Keratinocyte (primary cell): ENCODE results near the gene LAMB1. TPM values are rescaled to one million over a fixed set of nuclear protein-coding genes. Genes with fewer than 3 reads are reported as not detected.

Experiments
- DNase-seq: peaks from one replicate; pipeline ENCODE4 v3.0.0-alpha.2; 2011; ENCODE audit warnings: low read depth, missing footprints, low spot score
- FAIRE-seq: peaks from 2 replicates; lab custom pipeline; 2011; peaks lifted over from hg19 to GRCh38; lab: Jason Lieb, UNC
- H2AFZ ChIP-seq: 2 replicates; pipeline ENCODE4 v1.6.0; 2012; ENCODE audit warnings: low read length, control low read depth, inconsistent platforms; ENCODE audit not compliant: control insufficient read depth
- H3K27ac ChIP-seq: 2 replicates; pipeline ENCODE4 v1.5.1; 2011; ENCODE audit warnings: low read length; ENCODE audit not compliant: control insufficient read depth, insufficient read depth
- H3K27me3 ChIP-seq: 3 replicates; pipeline ENCODE4 v1.6.0; 2011; ENCODE audit warnings: low read length; ENCODE audit not compliant: control insufficient read depth, insufficient read depth; ENCODE audit errors: extremely low read depth
- H3K36me3 ChIP-seq, 2 experiments: 2 replicates in 1 of 2; 3 replicates in 1 of 2; pipeline ENCODE4 v1.5.1; 2011; ENCODE audit warnings: low read length in 2 of 2, mild to moderate bottlenecking in 1 of 2; ENCODE audit not compliant: control insufficient read depth in 2 of 2, insufficient read depth in 2 of 2; ENCODE audit errors: extremely low read depth in 1 of 2
- H3K4me1 ChIP-seq: 3 replicates; pipeline ENCODE4 v1.5.1; 2011; ENCODE audit warnings: low read length; ENCODE audit not compliant: control insufficient read depth, insufficient read depth; ENCODE audit errors: extremely low read depth
- H3K4me2 ChIP-seq: 3 replicates; pipeline ENCODE4 v1.6.0; 2011; ENCODE audit warnings: low read depth, low read length; ENCODE audit not compliant: control insufficient read depth, insufficient read depth; ENCODE audit errors: extremely low read depth
- H3K4me3 ChIP-seq, 3 experiments: fragments of 200-600 bp in 1 of 3; sonication (generic) in 1 of 3; 2 replicates in 2 of 3; 3 replicates in 1 of 3; pipeline ENCODE4 v1.5.1; 2011 to 2016; ENCODE audit warnings: low read length in 3 of 3, mild to moderate bottlenecking in 3 of 3, control low read depth in 2 of 3, inconsistent platforms in 1 of 3, low read depth in 1 of 3, mixed read lengths in 1 of 3, mixed run types in 1 of 3, moderate library complexity in 1 of 3; ENCODE audit not compliant: control insufficient read depth in 2 of 3, insufficient read depth in 2 of 3; ENCODE audit errors: extremely low read depth in 1 of 3
- H3K79me2 ChIP-seq: 2 replicates; pipeline ENCODE4 v1.6.0; 2012; ENCODE audit warnings: low read length; ENCODE audit not compliant: control insufficient read depth, insufficient read depth
- H3K9ac ChIP-seq: 3 replicates; pipeline ENCODE4 v1.6.0; 2011; ENCODE audit warnings: low read length; ENCODE audit not compliant: control insufficient read depth, insufficient read depth; ENCODE audit errors: extremely low read depth
- H3K9me1 ChIP-seq: 3 replicates; pipeline ENCODE4 v1.6.0; 2011; ENCODE audit warnings: low read length; ENCODE audit not compliant: control insufficient read depth, insufficient read depth; ENCODE audit errors: extremely low read depth
- H3K9me3 ChIP-seq: 2 replicates; pipeline ENCODE4 v1.5.1; 2012; ENCODE audit warnings: low read depth, low read length; ENCODE audit not compliant: control insufficient read depth
- H4K20me1 ChIP-seq: 3 replicates; pipeline ENCODE4 v1.6.0; 2011; ENCODE audit warnings: low read length; ENCODE audit not compliant: control insufficient read depth, insufficient read depth; ENCODE audit errors: extremely low read depth
- EZH2 ChIP-seq: IDR thresholded peaks from one replicate; pipeline ENCODE4 v1.6.1; 2012; ENCODE audit warnings: inconsistent platforms, mild to moderate bottlenecking, low read length, moderate library complexity
- dilution Hi-C: fragments of 300-500 bp; cut with MboI; formaldehyde crosslinking; loops from one replicate; pipeline ENCODE4 v1.7.0; 2020; ENCODE audit warnings: low sequenced_read_pairs; ENCODE audit not compliant: extremely low pct_ligation_motif_present
- polyA plus RNA-seq, 5 experiments: library from polyadenylated mRNA; depleted of rRNA in 3 of 5; stranded (reverse) in 3 of 5; stranded (forward) in 1 of 5; unstranded in 1 of 5; fragments of >200 nt; gene quantifications; 1 replicate in 1 of 5; 2 replicates in 3 of 5; 3 replicates in 1 of 5; pipeline versions ENCODE4 v1.2.1 to v1.2.3, GENCODE V29; 2011 to 2012; ENCODE audit warnings: missing spikeins in 2 of 5, low read depth in 1 of 5, low replicate concordance in 1 of 5
- TF ChIP-seq, protein P1 (sequence below), 3 experiments: IDR thresholded peaks in 1 of 3; conservative IDR thresholded peaks in 1 of 3; optimal IDR thresholded peaks in 1 of 3; 2 replicates in 2 of 3; 3 replicates in 1 of 3; pipeline versions ENCODE3 to v1.5.1; 2011; ENCODE audit warnings: low read length in 3 of 3, mild to moderate bottlenecking in 3 of 3, moderate library complexity in 2 of 3, control low read depth in 1 of 3, inconsistent platforms in 1 of 3; ENCODE audit not compliant: insufficient read depth in 2 of 3; ENCODE audit errors: extremely low read depth in 1 of 3

LAMB1 gene
- polyA plus RNA-seq, 1 donor (not counting 4 experiments of a cell fraction or from before 2014, with no cell fraction given), result 97.9 TPM

DNA sequence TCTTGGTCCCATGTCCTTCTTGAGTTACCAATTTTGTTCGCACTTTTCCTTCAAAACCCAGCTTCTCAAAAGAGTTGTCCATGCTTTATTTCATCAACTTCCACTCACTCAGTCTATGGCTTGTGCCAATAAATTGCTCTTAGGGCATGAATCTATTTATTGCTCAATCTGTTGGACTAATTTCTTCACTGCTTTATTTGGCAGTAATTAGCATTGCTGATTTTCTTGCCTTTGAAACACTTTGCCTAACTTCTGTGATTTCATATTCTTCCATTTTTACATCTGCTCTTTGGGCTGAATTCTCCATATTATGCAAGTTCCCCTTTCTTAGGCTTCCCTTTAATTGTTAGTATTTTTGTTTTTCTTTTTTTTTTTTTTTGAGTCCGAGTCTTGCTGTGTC is 95.2 kb downstream of the LAMB1 start:
- no peak for TF ChIP-seq EZH2
- TF ChIP-seq, protein P1, sequence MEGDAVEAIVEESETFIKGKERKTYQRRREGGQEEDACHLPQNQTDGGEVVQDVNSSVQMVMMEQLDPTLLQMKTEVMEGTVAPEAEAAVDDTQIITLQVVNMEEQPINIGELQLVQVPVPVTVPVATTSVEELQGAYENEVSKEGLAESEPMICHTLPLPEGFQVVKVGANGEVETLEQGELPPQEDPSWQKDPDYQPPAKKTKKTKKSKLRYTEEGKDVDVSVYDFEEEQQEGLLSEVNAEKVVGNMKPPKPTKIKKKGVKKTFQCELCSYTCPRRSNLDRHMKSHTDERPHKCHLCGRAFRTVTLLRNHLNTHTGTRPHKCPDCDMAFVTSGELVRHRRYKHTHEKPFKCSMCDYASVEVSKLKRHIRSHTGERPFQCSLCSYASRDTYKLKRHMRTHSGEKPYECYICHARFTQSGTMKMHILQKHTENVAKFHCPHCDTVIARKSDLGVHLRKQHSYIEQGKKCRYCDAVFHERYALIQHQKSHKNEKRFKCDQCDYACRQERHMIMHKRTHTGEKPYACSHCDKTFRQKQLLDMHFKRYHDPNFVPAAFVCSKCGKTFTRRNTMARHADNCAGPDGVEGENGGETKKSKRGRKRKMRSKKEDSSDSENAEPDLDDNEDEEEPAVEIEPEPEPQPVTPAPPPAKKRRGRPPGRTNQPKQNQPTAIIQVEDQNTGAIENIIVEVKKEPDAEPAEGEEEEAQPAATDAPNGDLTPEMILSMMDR (optimal IDR thresholded peaks at IDR 0.05 in 1 of 3, IDR thresholded peaks at IDR 0.05 in 1 of 3, conservative IDR thresholded peaks at IDR 0.05 in 1 of 3; ENCODE audit: extremely low read depth in 1 of 3, insufficient read depth in 2 of 3, low read length in 3 of 3), result no peak
- no peaks in the 10 kb centered on the region for H3K4me1 ChIP-seq
- no peaks in the 10 kb centered on the region for H3K9me3 ChIP-seq
- no peaks in the 10 kb centered on the region for H4K20me1 ChIP-seq
- H3K4me2 ChIP-seq, result no peak overlapping the region
- H3K4me3 ChIP-seq, result no peak overlapping the region
- no peaks in the 10 kb centered on the region for H3K9me1 ChIP-seq
- peaks cover 14 to 22% of the 10 kb centered on the region in 2 experiments for H3K36me3 ChIP-seq
- H3K27me3 ChIP-seq, result no peaks in the 10 kb centered on the region
- H3K27ac ChIP-seq, result no peak overlapping the region
- dilution Hi-C loops, result no loop called here
- H3K9ac ChIP-seq, result no peak overlapping the region
- H2AFZ ChIP-seq, result no peak overlapping the region
- H3K79me2 ChIP-seq, result peaks cover 2% of the 10 kb centered on the region
- DNase-seq (no peak), FAIRE-seq (no peak)

DNA sequence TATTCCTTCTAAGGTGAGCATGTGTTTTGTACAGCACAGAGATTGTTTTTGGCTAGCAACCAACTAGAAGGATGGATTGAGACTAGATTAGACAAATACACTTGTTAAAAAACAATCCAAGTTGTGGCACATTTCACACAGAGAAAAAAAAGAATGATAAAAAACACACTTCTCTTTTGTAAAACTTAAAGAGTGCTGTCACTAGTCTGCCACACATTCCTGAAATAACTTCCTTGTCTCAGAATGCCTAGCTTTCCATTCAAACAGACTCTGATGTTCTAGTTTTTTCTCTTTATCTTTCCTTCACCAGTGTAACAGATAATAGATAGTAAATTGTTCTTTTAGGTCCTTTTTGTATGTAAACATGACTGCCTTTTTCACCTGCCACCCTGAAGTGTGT is 100.6 kb downstream of the LAMB1 start:
- H2AFZ ChIP-seq, result no peak overlapping the region
- DNase-seq (no peak), FAIRE-seq (no peak)
- no peaks in the 10 kb centered on the region for H3K4me1 ChIP-seq
- no peaks in the 10 kb centered on the region for H3K27me3 ChIP-seq
- no peak for TF ChIP-seq EZH2
- TF ChIP-seq, protein P1 (optimal IDR thresholded peaks at IDR 0.05 in 1 of 3, IDR thresholded peaks at IDR 0.05 in 1 of 3, conservative IDR thresholded peaks at IDR 0.05 in 1 of 3; ENCODE audit: extremely low read depth in 1 of 3, insufficient read depth in 2 of 3, low read length in 3 of 3), result no peak
- H3K4me3 ChIP-seq, result no peak overlapping the region
- H3K9me1 ChIP-seq, result no peaks in the 10 kb centered on the region
- no peak overlapping the region for H3K4me2 ChIP-seq
- peaks cover 5% of the 10 kb centered on the region for H4K20me1 ChIP-seq
- dilution Hi-C loops, result no loop called here
- peaks cover 15 to 18% of the 10 kb centered on the region in 2 experiments for H3K36me3 ChIP-seq
- H3K9ac ChIP-seq, result no peak overlapping the region
- H3K9me3 ChIP-seq, result no peaks in the 10 kb centered on the region
- H3K27ac ChIP-seq, result no peak overlapping the region
- H3K79me2 ChIP-seq, result peaks cover 32% of the 10 kb centered on the region
